GM12872 (cell line): Measurements from ENCODE around the gene RRP1B.

Source experiments
- TF ChIP-seq, protein P1 (sequence below): IDR thresholded peaks from 3 replicates; pipeline ENCODE4 v1.5.1; 2011; ENCODE audit warnings: low read depth, mild to moderate bottlenecking, low read length, moderate library complexity; ENCODE audit not compliant: insufficient read depth

The RRP1B gene

DNA sequence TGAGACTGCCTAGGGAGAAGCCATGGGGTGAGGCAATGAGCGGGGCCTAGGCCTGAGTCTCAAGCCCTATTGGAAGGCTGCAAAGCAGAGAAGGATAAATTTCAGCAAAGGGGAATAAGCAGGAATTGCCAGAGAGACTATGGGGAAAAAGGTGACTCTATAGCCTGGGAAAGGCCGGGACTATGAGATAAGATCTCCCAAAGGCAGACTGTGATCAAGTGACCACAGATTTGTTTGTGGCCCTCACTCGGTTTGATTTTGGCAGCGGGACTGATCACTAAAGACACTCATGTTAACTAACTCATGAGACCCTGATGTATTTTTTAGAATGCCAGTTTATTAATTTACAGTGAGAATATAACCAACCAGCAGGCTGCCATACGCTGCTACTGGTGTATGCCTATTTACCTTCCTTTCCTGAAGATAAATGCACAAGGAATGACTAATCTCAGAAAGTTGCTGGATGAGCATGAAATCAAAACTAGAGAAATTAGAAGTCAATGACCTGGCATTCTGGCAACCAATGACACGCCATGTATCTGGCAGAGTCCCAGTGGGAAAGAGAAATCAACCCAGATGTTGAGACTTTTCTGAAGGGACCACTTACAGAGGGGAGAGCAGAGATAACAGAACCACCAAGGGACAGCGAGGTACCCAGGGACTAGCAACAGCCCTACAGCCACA, 4.4 kb upstream of the RRP1B start:
- TF ChIP-seq, protein P1, sequence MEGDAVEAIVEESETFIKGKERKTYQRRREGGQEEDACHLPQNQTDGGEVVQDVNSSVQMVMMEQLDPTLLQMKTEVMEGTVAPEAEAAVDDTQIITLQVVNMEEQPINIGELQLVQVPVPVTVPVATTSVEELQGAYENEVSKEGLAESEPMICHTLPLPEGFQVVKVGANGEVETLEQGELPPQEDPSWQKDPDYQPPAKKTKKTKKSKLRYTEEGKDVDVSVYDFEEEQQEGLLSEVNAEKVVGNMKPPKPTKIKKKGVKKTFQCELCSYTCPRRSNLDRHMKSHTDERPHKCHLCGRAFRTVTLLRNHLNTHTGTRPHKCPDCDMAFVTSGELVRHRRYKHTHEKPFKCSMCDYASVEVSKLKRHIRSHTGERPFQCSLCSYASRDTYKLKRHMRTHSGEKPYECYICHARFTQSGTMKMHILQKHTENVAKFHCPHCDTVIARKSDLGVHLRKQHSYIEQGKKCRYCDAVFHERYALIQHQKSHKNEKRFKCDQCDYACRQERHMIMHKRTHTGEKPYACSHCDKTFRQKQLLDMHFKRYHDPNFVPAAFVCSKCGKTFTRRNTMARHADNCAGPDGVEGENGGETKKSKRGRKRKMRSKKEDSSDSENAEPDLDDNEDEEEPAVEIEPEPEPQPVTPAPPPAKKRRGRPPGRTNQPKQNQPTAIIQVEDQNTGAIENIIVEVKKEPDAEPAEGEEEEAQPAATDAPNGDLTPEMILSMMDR, result no peak

GRCh38 chr21:43657355-43658087, 1.8 kb upstream of the RRP1B start:
- TF ChIP-seq, protein P1, result no peak

DNA sequence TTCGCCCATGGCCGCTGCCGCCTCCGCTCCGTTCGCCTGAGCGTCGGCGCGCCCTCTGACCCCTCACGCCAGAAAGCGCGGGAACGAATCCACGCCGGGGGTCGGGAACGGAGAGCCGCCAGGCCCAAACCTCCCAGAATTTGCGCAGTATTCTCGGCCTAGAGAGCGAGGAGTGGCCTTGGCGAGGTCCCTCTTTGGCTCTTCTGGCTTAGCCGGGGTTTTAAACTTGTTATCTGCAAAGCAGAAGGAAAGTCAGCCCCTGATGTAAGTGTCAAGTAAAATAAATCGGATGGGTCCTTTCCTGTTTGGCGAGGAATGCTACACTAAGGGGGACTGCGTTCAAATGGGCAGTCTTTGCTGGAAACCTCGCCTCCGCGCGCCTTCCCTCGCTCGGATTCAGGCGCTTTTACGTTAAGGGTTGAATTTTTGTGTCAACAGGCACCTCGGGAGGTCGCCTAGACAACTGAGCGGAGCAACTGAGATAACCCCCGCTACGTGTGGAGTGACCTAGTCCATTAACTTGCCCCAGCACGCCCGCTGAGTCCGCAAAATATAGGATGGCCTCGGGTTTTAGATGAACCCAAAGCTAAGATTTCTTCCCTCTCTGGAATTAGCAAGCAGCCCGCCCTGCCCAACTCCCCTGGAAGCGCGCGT, 1.1 kb upstream of the RRP1B start:
- TF ChIP-seq, protein P1, result no peak

GRCh38 chr21:43658769-43659135, 608 bp upstream of the RRP1B start:
- TF ChIP-seq, protein P1, result no peak

DNA sequence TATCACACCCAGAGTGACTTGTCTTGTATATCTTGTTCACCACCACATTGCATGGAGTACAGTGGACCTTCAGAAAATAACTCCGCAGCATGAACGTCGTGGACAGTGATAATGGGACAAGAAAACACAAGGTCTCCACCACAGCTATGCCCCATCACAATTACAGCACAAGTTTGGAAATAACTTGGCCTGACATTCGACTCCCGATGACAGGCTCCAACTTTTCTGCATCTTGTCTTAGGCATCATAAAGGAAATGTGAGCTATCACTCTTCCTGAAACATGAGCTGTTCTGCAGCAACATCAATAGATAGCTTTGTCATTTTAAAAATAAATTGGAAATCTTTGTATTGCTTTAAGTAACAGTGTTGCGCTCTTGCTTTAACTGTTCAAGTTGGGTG, 2.9 kb downstream of the RRP1B start:
- TF ChIP-seq, protein P1, result no peak

GRCh38 chr21:43663033-43663432, 3.7 kb downstream of the RRP1B start:
- TF ChIP-seq, protein P1, result no peak

- TF ChIP-seq, protein P1, result no peak
These were observed 5.0 kb downstream of the RRP1B start for GRCh38 chr21:43664358-43664757.
